Lower leg skin (tissue), 3 donors: ENCODE results near the gene POFUT1.

ENCODE experiments used
- CTCF ChIP-seq, 3 donors: fragments of 450-650 bp; IDR thresholded peaks; one replicate each; pipeline ENCODE4 v1.5.1; 2016; ENCODE audit warnings: antibody characterized with exemption in 3 of 3, mild to moderate bottlenecking in 3 of 3, moderate library complexity in 2 of 3
- POLR2A ChIP-seq, 2 donors: fragments of 450-650 bp; IDR thresholded peaks; one replicate each; pipeline ENCODE4 v1.6.1; 2016 to 2017; ENCODE audit warnings: antibody characterized with exemption in 2 of 2, mild to moderate bottlenecking in 1 of 2, moderate library complexity in 1 of 2

- TF ChIP-seq CTCF (IDR thresholded peaks at IDR 0.05): no peak
- no peak for TF ChIP-seq POLR2A (IDR thresholded peaks at IDR 0.05)
Measured at GRCh38 chr20:32204205-32205109, 3.2 kb upstream of the POFUT1 start.
